Astrocyte (in vitro differentiated cells and primary cell): ENCODE results near the gene UCN. TPM values are rescaled to one million over a fixed set of nuclear protein-coding genes. Genes with fewer than 3 reads are reported as not detected.

Experiments used
- DNase-seq: peaks from one replicate; pipeline ENCODE4 v3.0.0-alpha.2; 2010; ENCODE audit warnings: low read depth
- FAIRE-seq: peaks from 2 replicates; lab custom pipeline; 2011; peaks lifted over from hg19 to GRCh38; lab: Jason Lieb, UNC
- H2AFZ ChIP-seq: 2 replicates; pipeline ENCODE4 v1.6.0; 2012; ENCODE audit warnings: low read depth, low read length, inconsistent platforms
- H3K27ac ChIP-seq: 2 replicates; pipeline ENCODE4 v1.5.1; 2011; ENCODE audit warnings: low read depth, low read length, inconsistent platforms
- H3K27me3 ChIP-seq: 2 replicates; pipeline ENCODE4 v1.6.0; 2011; ENCODE audit warnings: low read length, inconsistent platforms; ENCODE audit not compliant: insufficient read depth
- H3K36me3 ChIP-seq: 2 replicates; pipeline ENCODE4 v1.5.1; 2011; ENCODE audit warnings: low read length, inconsistent platforms; ENCODE audit not compliant: insufficient read depth
- H3K4me1 ChIP-seq: 2 replicates; pipeline ENCODE4 v1.5.1; 2011; ENCODE audit warnings: low read length, inconsistent platforms; ENCODE audit not compliant: insufficient read depth
- H3K4me2 ChIP-seq: 2 replicates; pipeline ENCODE4 v1.6.0; 2012; ENCODE audit warnings: low read length, inconsistent platforms
- H3K4me3 ChIP-seq: 2 replicates; pipeline ENCODE4 v1.5.1; 2011; ENCODE audit warnings: low read depth, mild to moderate bottlenecking, low read length, inconsistent platforms; ENCODE audit not compliant: insufficient read depth
- H3K79me2 ChIP-seq: 2 replicates; pipeline ENCODE4 v1.6.0; 2012; ENCODE audit warnings: mild to moderate bottlenecking, low read length, inconsistent platforms; ENCODE audit not compliant: insufficient read depth
- H3K9ac ChIP-seq: 2 replicates; pipeline ENCODE4 v1.6.0; 2012; ENCODE audit warnings: mild to moderate bottlenecking, low read length, inconsistent platforms
- H3K9me3 ChIP-seq: 2 replicates; pipeline ENCODE4 v1.5.1; 2012; ENCODE audit warnings: low read depth, mild to moderate bottlenecking, low read length, inconsistent platforms; ENCODE audit not compliant: insufficient read depth
- H4K20me1 ChIP-seq: 2 replicates; pipeline ENCODE4 v1.6.0; 2012; ENCODE audit warnings: low read length, inconsistent platforms; ENCODE audit not compliant: insufficient read depth
- H3K27ac Mint-ChIP-seq: one replicate; pipeline ENCODE4 v1.8.0; 2021; ENCODE audit warnings: mild to moderate bottlenecking, mixed read lengths; ENCODE audit not compliant: unreplicated experiment
- H3K27me3 Mint-ChIP-seq: one replicate; pipeline ENCODE4 v1.8.0; 2021; ENCODE audit warnings: low read depth, mixed read lengths; ENCODE audit not compliant: unreplicated experiment
- H3K36me3 Mint-ChIP-seq: one replicate; pipeline ENCODE4 v1.8.0; 2021; ENCODE audit warnings: low read depth, mixed read lengths; ENCODE audit not compliant: unreplicated experiment
- H3K4me1 Mint-ChIP-seq: one replicate; pipeline ENCODE4 v1.8.0; 2021; ENCODE audit warnings: low read depth, mixed read lengths; ENCODE audit not compliant: unreplicated experiment
- H3K4me3 Mint-ChIP-seq: one replicate; pipeline ENCODE4 v1.8.0; 2021; ENCODE audit warnings: mild to moderate bottlenecking, moderate library complexity, mixed read lengths; ENCODE audit not compliant: unreplicated experiment
- H3K9me3 Mint-ChIP-seq: one replicate; pipeline ENCODE4 v1.8.0; 2021; ENCODE audit warnings: mild to moderate bottlenecking, mixed read lengths; ENCODE audit not compliant: unreplicated experiment
- EZH2 ChIP-seq: IDR thresholded peaks from 2 replicates; pipeline ENCODE4 v1.6.1; 2012; ENCODE audit warnings: mild to moderate bottlenecking, low read length, inconsistent platforms; ENCODE audit not compliant: insufficient read depth
- total RNA-seq: library from RNA; stranded (reverse); gene quantifications from 2 replicates; pipeline ENCODE4 v1.2.1, GENCODE V29; 2021
- TF ChIP-seq, protein P1 (sequence below): IDR thresholded peaks from 2 replicates; pipeline ENCODE4 v1.5.1; 2011; ENCODE audit warnings: low read depth, mild to moderate bottlenecking, inconsistent platforms, low read length, moderate library complexity; ENCODE audit not compliant: insufficient read depth

Gene UCN
- total RNA-seq, 1 donor from 2014 or later, result 1.1 TPM

DNA sequence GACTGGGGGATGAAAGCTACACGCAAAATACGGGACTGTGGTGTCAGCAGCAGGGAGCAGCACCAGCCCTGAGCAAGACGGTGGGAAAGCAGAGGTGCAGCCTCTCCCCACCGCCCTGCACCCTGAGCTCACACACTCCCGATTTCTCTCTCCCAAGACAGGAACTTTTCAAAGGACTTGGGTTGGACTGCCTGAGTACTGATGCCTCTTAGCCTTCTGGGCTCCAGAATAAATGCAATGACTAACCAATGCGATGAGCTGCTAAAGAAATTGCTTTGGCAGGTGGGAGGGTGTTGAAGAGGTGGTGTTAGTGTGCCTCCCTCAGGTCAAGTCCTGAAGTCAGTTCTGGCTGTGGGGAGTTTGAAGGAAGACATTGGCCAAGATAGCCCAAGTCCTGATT, 16.4 kb downstream of the UCN start:
- H3K27me3 ChIP-seq, result peaks cover 33% of the 10 kb centered on the region
- DNase-seq (no peak), FAIRE-seq (no peak)
- H3K4me3 Mint-ChIP-seq, result no peak overlapping the region
- peaks cover 40% of the 10 kb centered on the region for H3K27me3 Mint-ChIP-seq
- no peak overlapping the region for H3K9ac ChIP-seq
- peaks cover 7% of the 10 kb centered on the region for H4K20me1 ChIP-seq
- no peak overlapping the region for H2AFZ ChIP-seq
- no peak overlapping the region for H3K4me2 ChIP-seq
- H3K36me3 ChIP-seq, result no peaks in the 10 kb centered on the region
- H3K27ac Mint-ChIP-seq, result no peak overlapping the region
- no peaks in the 10 kb centered on the region for H3K9me3 Mint-ChIP-seq
- H3K36me3 Mint-ChIP-seq, result no peaks in the 10 kb centered on the region
- H3K27ac ChIP-seq, result no peak overlapping the region
- H3K4me3 ChIP-seq, result no peak overlapping the region
- peaks cover 5% of the 10 kb centered on the region for H3K4me1 Mint-ChIP-seq
- TF ChIP-seq, protein P1, sequence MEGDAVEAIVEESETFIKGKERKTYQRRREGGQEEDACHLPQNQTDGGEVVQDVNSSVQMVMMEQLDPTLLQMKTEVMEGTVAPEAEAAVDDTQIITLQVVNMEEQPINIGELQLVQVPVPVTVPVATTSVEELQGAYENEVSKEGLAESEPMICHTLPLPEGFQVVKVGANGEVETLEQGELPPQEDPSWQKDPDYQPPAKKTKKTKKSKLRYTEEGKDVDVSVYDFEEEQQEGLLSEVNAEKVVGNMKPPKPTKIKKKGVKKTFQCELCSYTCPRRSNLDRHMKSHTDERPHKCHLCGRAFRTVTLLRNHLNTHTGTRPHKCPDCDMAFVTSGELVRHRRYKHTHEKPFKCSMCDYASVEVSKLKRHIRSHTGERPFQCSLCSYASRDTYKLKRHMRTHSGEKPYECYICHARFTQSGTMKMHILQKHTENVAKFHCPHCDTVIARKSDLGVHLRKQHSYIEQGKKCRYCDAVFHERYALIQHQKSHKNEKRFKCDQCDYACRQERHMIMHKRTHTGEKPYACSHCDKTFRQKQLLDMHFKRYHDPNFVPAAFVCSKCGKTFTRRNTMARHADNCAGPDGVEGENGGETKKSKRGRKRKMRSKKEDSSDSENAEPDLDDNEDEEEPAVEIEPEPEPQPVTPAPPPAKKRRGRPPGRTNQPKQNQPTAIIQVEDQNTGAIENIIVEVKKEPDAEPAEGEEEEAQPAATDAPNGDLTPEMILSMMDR, result no peak
- TF ChIP-seq EZH2, result no peak
- H3K4me1 ChIP-seq, result peaks cover 7% of the 10 kb centered on the region
- no peaks in the 10 kb centered on the region for H3K79me2 ChIP-seq
- H3K9me3 ChIP-seq, result no peaks in the 10 kb centered on the region

DNA sequence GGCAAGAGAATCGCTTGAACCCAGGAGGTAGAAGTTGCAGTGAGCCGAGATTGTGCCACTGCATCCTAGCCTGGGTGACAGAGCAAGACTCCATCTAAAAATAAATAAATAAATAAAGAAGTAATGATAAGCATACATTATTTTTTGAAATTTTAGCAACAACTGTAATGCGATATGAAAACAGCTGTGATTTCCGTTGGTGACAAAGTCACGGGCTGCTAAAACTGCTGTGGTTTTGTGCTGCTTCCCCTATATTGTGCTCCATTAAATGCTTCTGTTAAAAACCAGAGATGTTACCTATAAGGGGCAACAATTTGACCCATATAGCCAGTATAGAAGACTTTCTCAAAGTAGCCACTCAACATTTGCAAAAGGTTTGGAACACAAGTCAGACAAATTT, 17.7 kb downstream of the UCN start:
- Histone ChIP-seq H3K4me1 (peaks cover 7% of the 10 kb centered on the region), H4K20me1 (peaks cover 7% of the 10 kb centered on the region), H3K27me3 (peaks cover 36% of the 10 kb centered on the region), H3K9ac (no peak overlapping the region), H3K36me3 (no peaks in the 10 kb centered on the region), H2AFZ (no peak overlapping the region), H3K4me2 (no peak overlapping the region), H3K4me3 (no peak overlapping the region), H3K79me2 (no peaks in the 10 kb centered on the region), H3K9me3 (no peaks in the 10 kb centered on the region), H3K27ac (no peak overlapping the region)
- H3K27me3 Mint-ChIP-seq, result peaks cover 41% of the 10 kb centered on the region
- TF ChIP-seq EZH2, result no peak
- TF ChIP-seq, protein P1, result no peak
- FAIRE-seq, result no peak
- H3K4me3 Mint-ChIP-seq, result no peak overlapping the region
- no peaks in the 10 kb centered on the region for H3K9me3 Mint-ChIP-seq
- peaks cover 5% of the 10 kb centered on the region for H3K4me1 Mint-ChIP-seq
- no peak overlapping the region for H3K27ac Mint-ChIP-seq
- H3K36me3 Mint-ChIP-seq, result no peaks in the 10 kb centered on the region
- no peak for DNase-seq

DNA sequence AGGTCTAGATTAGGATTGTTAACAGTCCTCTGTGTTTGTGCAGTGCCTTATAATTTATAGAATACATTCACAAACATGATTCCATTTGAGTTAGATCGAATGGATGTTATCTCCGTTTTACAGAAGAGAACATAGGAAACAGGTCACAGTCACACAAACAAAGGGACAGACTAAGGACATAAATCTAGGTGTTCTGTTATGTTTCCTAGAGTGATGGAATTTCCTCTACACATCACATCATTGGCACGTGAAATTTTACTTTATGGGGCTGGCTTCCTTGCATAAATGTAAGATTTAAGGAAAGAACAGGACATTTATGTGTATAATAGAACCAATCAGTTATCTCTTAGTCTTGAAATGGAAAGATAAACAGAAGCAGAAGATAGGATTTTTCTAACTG, 19.6 kb downstream of the UCN start:
- DNase-seq, result no peak
- H3K9me3 Mint-ChIP-seq, result no peaks in the 10 kb centered on the region
- no peak overlapping the region for H3K9ac ChIP-seq
- H3K4me1 ChIP-seq, result peaks cover 7% of the 10 kb centered on the region
- no peaks in the 10 kb centered on the region for H3K36me3 Mint-ChIP-seq
- no peak overlapping the region for H2AFZ ChIP-seq
- H3K36me3 ChIP-seq, result no peaks in the 10 kb centered on the region
- peaks cover 5% of the 10 kb centered on the region for H3K4me1 Mint-ChIP-seq
- no peak overlapping the region for H3K4me3 ChIP-seq
- H3K79me2 ChIP-seq, result no peaks in the 10 kb centered on the region
- H4K20me1 ChIP-seq, result peaks cover 7% of the 10 kb centered on the region
- H3K4me2 ChIP-seq, result no peak overlapping the region
- no peak overlapping the region for H3K27ac ChIP-seq
- no peaks in the 10 kb centered on the region for H3K9me3 ChIP-seq
- peaks cover 43% of the 10 kb centered on the region for H3K27me3 Mint-ChIP-seq
- no peak overlapping the region for H3K4me3 Mint-ChIP-seq
- no peak overlapping the region for H3K27ac Mint-ChIP-seq
- TF ChIP-seq, protein P1, result no peak
- no peak for TF ChIP-seq EZH2
- no peak for FAIRE-seq
- peaks cover 50% of the 10 kb centered on the region for H3K27me3 ChIP-seq
